AG04449 (cell line): ENCODE results near the gene SKI.

Experiments used
- CTCF ChIA-PET: fragments of 350-600 bp; formaldehyde crosslinking; extraction: SDS; loops from one replicate; lab custom pipeline; 2021; ENCODE audit warnings: antibody characterized with exemption; lab: Yijun Ruan, JAX
- POLR2A ChIA-PET: fragments of 400-600, 350-600 bp; formaldehyde crosslinking; extraction: SDS; loops from one replicate; lab custom pipeline; 2020; ENCODE audit warnings: antibody characterized with exemption, inconsistent platforms; lab: Yijun Ruan, JAX
- DNase-seq: peaks from one replicate; pipeline ENCODE4 v3.0.0-alpha.2; 2010; ENCODE audit warnings: low read depth, low spot score
- H3K4me3 ChIP-seq: 2 replicates; pipeline ENCODE4 v1.5.1; 2011; ENCODE audit warnings: low read depth, mild to moderate bottlenecking, control low read depth, low read length
- CTCF ChIP-seq: IDR thresholded peaks from one replicate; pipeline ENCODE4 v1.5.1; 2011; ENCODE audit warnings: mild to moderate bottlenecking, moderate library complexity, low read length, control low read depth, inconsistent platforms; ENCODE audit not compliant: insufficient read depth; ENCODE audit errors: missing control alignments

The SKI gene

GRCh38 chr1:2196901-2197638, 31.0 kb upstream of the SKI start:
- TF ChIP-seq CTCF, result no peak
- ChIA-PET CTCF (interaction anchor here (2.3 to 26.3 kb wide), 5 partner anchors 8 to 187 kb away, joined by 19 to 891 read pairs (median 41); partner anchors contain the start of genes MORN1, RER1 and SKI), POLR2A (interaction anchor here (0.5 to 2.5 kb wide), 3 partner anchors 32 to 184 kb away, joined by 3 to 9 read pairs (median 4); no protein-coding TSS in a partner anchor)
- DNase-seq, result no peak
- no peak overlapping the region for H3K4me3 ChIP-seq

GRCh38 chr1:2197707-2198165, 30.4 kb upstream of the SKI start:
- CTCF ChIA-PET, result interaction anchor here (5.2 to 26.3 kb wide), 2 partner anchors 117 to 187 kb away, joined by 43 to 891 read pairs; partner anchors contain the start of genes MORN1 and RER1
- DNase-seq, result no peak
- H3K4me3 ChIP-seq, result no peak overlapping the region
- POLR2A ChIA-PET, result interaction anchor here (2.5 kb wide), 1 partner anchor 32 kb away, joined by 9 read pairs; no protein-coding TSS in a partner anchor
- no peak for TF ChIP-seq CTCF

- CTCF ChIA-PET, result interaction anchor here (0.9 to 26.3 kb wide), 5 partner anchors 24 to 207 kb away, joined by 3 to 891 read pairs (median 4); partner anchors contain the start of genes MORN1 and RER1
- H3K4me3 ChIP-seq, result no peak overlapping the region
- no peak for TF ChIP-seq CTCF
- DNase-seq, result no peak
- POLR2A ChIA-PET, result interaction anchor here (1.0 to 2.5 kb wide), 9 partner anchors 9 to 193 kb away, joined by 3 to 9 read pairs (median 5); partner anchors contain the start of genes MORN1 and RER1
Observed at GRCh38 chr1:2198571-2198970, 29.5 kb upstream of the SKI start.

- no peak for TF ChIP-seq CTCF
- peak overlapping the region; percentile 71 for H3K4me3 ChIP-seq
- DNase-seq, result no peak
- ChIA-PET CTCF (interaction anchor here (0.7 to 26.3 kb wide), 10 partner anchors 25 to 348 kb away, joined by 3 to 891 read pairs (median 4); partner anchors contain the start of genes MORN1 and RER1), POLR2A (interaction anchor here (0.7 to 2.5 kb wide), 12 partner anchors 10 to 193 kb away, joined by 3 to 9 read pairs (median 4); partner anchors contain the start of genes MORN1 and RER1)
Observed at GRCh38 chr1:2199042-2199810, 28.9 kb upstream of the SKI start.

GRCh38 chr1:2200308-2200943, 27.7 kb upstream of the SKI start:
- DNase-seq, result no peak
- TF ChIP-seq CTCF, result no peak
- H3K4me3 ChIP-seq, result no peak overlapping the region; the same call in 1 of the 2 replicates
- POLR2A ChIA-PET, result interaction anchor here (0.8 to 1.7 kb wide), 3 partner anchors 67 to 191 kb away, joined by 4 to 5 read pairs (median 5); partner anchors contain the start of genes MORN1 and RER1
- CTCF ChIA-PET, result interaction anchor here (0.9 to 26.3 kb wide), 5 partner anchors 10 to 205 kb away, joined by 3 to 891 read pairs (median 4); partner anchors contain the start of genes MORN1 and RER1
